ENCODE data around the gene REL.
"Not testable (repeated sequence)": the region's sequence is repeated elsewhere in the genome, so short reads cannot be mapped to it uniquely, and the experiment has no call there.

Gene REL

GRCh38 chr2:60905867-60906266 is 24.5 kb downstream of the REL start:
- DNase-seq; intact Hi-C loops (cut with DNase I): not testable (repeated sequence)

GRCh38 chr2:60906395-60906794 is 25.0 kb downstream of the REL start:
- no peak for DNase-seq
- intact Hi-C loops (cut with DNase I) = no loop called here

- DNase-seq = no peak
These were observed 26.0 kb downstream of the REL start for GRCh38 chr2:60907329-60907728.

GRCh38 chr2:60925994-60926740 is 44.8 kb downstream of the REL start:
- DNase-seq = no peak
- intact Hi-C loops (cut with DNase I) = no loop called here

More at GRCh38 chr2:60907329-60907728, 26.0 kb downstream of the REL start:
- intact Hi-C loops (cut with DNase I) = no loop called here

GRCh38 chr2:60926741-60927552 is 45.6 kb downstream of the REL start:
- intact Hi-C loops (cut with DNase I) = no loop called here
- no peak for DNase-seq

- intact Hi-C loops (cut with DNase I); DNase-seq: not testable (repeated sequence)
These were observed 50.7 kb downstream of the REL start for GRCh38 chr2:60932061-60932460.

- intact Hi-C loops (cut with DNase I) = no loop called here
- no peak for DNase-seq
These were observed 51.6 kb downstream of the REL start for GRCh38 chr2:60932954-60933353.

- no peak for DNase-seq
- intact Hi-C loops (cut with DNase I) = no loop called here
These were observed 52.9 kb downstream of the REL start for GRCh38 chr2:60934165-60934722.

GRCh38 chr2:60936757-60937156 is 55.4 kb downstream of the REL start:
- intact Hi-C loops (cut with DNase I) = no loop called here
- peak in 1 of 10 donors; percentile 81 for DNase-seq

DNA sequence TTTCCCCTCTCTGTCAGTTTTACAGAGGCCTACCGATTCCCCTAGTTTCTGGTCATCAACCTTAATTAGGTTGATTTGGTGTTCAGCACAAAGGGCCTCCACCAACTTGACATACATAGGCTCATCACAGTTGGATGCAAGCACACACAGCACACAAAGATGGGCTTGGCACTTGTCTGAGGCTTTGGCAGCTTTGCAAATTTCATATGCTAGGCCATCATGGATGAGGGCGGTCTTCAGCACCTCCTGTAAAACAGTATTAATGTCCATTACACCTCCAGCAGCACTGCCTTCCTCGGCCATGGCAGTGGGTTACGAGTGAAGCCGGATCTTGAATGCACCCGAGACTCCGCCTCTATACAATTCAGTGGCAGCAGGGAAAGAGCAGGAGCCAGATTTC is 56.9 kb downstream of the REL start:
- intact Hi-C loops (cut with DNase I) = no loop called here
- DNase-seq = no peak

DNA sequence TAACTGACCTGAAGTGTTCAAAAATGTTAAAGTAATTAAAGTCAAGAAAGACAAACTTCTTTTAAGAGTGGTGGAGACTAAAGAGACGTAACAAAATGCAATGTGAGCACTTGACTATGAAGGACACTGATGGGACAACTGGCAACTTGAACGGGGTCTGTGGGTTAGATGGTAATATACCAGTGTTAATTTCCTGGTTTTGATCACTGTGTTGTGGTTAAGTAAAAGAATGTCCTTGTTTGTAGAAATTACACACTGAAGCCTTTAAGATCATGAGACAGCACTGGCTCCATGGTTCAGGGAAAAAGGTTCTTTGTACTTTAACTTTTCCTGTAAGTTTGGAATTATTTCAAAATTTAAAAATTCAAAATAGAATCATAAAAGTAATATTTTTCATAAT is 58.2 kb downstream of the REL start:
- intact Hi-C loops (cut with DNase I) = no loop called here
- no peak for DNase-seq

- intact Hi-C loops (cut with DNase I) = no loop called here
These were observed 64.0 kb downstream of the REL start for GRCh38 chr2:60945341-60945740.

DNA sequence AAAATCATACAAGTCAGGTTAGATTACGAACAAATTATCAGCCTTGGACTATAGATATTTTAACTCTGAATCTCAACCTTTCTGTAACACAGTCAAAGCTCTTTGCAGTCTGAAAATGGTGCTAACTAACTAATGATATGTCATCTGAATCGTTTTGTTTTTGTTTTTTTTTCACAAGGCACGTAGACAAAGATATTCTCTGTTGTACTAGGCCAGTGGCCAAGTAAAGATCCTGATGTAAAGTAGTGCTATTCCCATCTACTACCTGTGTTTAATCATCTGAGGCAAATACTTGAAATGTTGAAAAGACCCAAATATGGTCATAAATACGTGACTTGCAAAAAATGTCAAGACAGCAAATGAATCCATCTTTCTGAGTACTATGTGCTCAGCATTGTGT is 65.7 kb downstream of the REL start:
- intact Hi-C loops (cut with DNase I) = no loop called here
- DNase-seq = no peak

More at GRCh38 chr2:60945341-60945740, 64.0 kb downstream of the REL start:
- no peak for DNase-seq

DNA sequence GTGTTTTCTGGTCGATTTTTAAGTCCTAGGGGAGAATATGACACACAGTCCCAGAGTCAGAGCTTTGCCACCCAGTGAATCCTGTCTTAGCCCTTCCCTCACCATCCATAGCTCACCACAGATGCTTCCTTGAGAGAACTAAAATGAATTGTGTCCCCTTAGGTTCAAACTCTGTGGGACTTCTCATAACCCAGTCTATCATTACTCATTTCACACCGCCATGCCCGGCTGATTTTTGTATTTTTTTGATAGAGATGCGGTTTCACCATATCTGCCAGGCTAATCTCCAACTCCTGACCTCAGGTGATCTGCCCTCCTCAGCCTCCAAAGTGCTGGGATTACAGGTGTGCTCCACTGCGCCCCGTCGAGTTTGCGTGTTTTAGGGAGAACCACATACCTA is 66.8 kb downstream of the REL start:
- DNase-seq = no peak
- intact Hi-C loops (cut with DNase I) = no loop called here

- intact Hi-C loops (cut with DNase I) = no loop called here
- no peak for DNase-seq
These were observed 67.7 kb downstream of the REL start for GRCh38 chr2:60948926-60949579.

GRCh38 chr2:60954139-60954538 is 72.8 kb downstream of the REL start:
- DNase-seq = no peak
- intact Hi-C loops (cut with DNase I) = no loop called here

GRCh38 chr2:60957224-60957623 is 75.8 kb downstream of the REL start:
- DNase-seq = peak in 1 of 10 donors; percentile 54
- intact Hi-C loops (cut with DNase I) = no loop called here

DNA sequence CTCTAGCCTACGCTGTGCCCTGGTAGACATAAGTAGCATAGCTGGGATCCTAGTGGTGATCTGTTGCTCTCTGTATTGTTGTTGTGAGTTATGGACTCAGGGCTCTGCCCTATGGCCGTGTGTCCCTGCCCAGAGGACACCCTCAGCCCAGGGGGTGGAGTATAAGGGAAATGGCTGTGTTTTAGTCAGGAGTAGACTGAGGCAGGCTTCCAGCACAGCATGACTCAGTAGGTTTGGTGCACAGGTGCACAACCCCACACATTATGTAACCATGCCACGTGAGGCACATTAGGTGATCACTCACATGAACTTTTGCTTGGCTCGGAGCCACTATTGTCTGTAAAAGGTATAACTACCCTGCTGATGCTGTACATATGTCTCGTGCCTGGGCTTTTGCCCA is 76.3 kb downstream of the REL start:
- DNase-seq = no peak
- intact Hi-C loops (cut with DNase I) = no loop called here

DNA sequence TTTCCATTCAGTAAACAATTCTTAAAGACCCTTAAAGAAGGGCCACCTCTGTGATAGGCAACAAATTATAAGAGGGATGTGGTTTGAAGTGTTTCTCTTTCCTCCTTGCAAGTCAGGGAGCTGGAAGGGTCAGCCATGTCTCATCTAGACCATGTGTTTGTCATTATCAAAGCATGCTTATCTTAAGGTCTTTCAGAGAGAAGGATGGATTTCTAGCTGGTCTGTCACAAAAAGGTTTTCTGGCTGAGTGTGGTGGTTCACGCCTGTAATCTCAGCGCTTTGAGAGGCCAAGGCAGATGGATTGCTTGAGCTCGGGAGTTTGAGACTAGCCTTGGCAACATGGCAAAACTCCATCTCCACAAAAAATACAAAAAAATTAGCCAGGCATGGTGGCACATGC is 77.0 kb downstream of the REL start:
- intact Hi-C loops (cut with DNase I) = no loop called here
- no peak for DNase-seq

- intact Hi-C loops (cut with DNase I) = no loop called here
- DNase-seq = no peak
These were observed 77.4 kb downstream of the REL start for GRCh38 chr2:60958800-60959199.

DNA sequence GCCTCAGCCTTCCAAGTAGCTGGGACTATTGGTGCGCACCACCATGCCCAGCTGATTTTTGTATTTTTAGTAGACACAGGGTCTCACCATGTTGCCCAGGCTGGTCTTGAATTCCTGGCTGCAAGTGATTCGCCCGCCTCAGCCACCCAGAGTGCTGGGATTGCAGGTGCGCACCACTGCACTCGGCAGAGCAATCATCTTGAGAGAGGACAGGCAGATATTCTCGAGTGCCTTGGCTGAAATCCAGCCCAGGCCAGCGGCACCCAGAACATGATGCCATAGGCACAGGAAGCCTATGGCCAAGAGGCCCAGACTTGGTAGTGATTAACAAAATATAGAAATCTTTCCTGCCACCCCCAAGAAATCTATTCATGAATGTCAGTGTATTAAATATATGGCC is 78.1 kb downstream of the REL start:
- intact Hi-C loops (cut with DNase I) = no loop called here
- peak in 1 of 10 donors; percentile 75 for DNase-seq
